ENCODE data around the gene OR1L1.

Gene OR1L1

DNA sequence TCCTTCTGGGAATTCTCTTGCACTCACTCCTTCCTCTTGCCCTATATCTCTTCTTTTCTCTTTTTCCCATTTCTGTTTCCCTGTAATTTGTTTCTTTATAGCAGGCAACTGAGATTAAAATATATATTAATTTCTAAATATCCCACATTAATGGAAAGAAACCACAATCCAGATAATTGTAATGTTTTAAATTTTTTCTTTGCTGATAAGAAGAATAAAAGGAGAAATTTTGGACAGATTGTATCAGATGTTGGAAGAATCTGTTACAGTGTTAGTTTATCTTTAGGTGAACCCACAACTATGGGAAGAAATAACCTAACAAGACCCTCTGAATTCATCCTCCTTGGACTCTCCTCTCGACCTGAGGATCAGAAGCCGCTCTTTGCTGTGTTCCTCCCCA, at the start of gene OR1L1:
OR1L1 (plus strand) TSS at position 301 of the 400 bp plus-strand sequence; CDS start at position 301, 0 bp downstream.
- no peak for DNase-seq

GRCh38 chr9:122614362-122614761, 47.2 kb upstream of the OR1L1 start, which contains the start of gene OR1Q1:
OR1Q1 (plus strand) TSS chr9:122614738; CDS start chr9:122614738, 0 bp downstream.
- no peak for DNase-seq

DNA sequence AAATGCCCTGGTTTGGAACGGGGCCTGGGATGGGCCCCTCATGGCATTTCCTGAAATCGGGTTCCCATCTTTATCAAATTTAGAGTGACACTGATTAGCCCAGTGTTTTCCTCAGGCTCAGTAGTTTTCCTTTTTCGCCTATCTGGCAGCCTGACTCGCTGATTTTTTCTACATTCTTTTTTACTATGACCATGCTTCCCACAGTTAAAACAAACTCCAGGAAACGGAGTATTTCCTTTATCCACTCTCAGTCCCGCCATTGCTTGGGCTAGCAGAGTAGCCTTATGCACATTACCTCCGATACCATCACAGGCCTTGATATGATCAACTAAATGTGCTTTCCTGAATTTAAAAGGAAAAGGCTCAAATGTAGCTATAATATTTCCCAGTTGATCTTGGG, 41.5 kb upstream of the OR1L1 start:
- DNase-seq = no peak

GRCh38 chr9:122642226-122642625, 19.3 kb upstream of the OR1L1 start:
- DNase-seq = no peak

DNA sequence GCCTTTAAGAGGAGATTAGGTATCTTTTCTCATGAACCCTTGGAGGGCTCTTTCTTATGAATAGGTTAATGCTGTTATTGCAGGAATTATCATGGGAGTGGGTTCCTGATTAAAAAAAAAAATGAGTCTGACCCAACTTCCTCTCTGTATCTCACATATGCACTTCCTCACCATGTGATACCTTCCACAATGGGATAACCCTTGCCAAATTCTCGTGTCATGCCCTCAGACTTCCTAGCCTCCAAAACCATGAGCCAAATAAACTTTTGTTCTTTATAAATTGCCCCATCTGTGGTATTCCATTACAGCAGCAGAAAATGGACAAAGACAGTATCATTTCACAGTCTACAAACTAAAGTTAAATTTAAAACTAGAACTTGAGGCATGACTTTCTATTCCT, 5.1 kb upstream of the OR1L1 start:
- DNase-seq = no peak

GRCh38 chr9:122657527-122657926, 4.0 kb upstream of the OR1L1 start, which contains the start of gene OR1B1:
OR1B1 (minus strand) TSS chr9:122657627.
- no peak for DNase-seq

DNA sequence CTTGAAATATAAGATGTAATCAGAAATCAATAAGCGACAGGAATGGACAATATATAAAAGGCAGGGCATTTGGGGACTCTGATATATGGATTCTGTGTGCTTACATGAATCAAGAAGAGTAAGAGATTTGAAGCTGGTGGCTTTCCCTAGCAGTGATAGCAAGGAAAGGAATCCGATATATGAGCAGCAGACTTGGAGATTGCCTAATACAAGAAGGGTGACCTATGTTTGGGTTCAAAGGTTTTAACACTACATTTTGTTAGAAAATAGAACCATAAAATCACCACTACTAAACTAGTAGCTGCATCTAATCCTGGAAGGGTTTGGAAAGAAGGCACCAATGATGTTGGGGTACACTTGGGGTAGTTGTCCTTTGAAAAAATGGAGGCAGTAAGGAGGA, 11.0 kb downstream of the OR1L1 start:
- DNase-seq = no peak

DNA sequence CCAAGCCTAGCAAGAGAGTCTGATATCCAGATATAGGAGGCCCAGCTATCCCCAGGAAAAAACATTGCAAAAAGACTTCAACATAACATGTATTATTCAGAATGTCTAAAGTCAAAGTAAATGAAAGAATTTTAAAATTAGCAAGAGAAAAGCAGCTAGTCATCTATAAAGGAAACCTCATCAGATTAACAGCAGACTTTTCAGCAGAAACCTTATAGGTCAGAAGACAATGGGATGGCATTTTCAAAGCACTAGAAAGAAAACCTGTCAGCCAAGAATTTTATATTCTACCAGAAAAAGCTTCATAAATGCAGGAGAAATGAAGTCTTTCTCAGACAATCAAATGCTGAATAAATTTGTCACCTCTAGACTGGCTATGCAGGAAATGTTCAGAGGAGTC, 23.3 kb downstream of the OR1L1 start:
- no peak for DNase-seq

- DNase-seq = no peak
Observed at GRCh38 chr9:122695696-122696095, 34.2 kb downstream of the OR1L1 start.
